ENCODE measurements around the gene RASGEF1B. TPM values are rescaled to one million over a fixed set of nuclear protein-coding genes. Genes with fewer than 3 reads are reported as not detected.

RASGEF1B gene
- total and polyA plus RNA-seq, 2 of the 13 experiments (the other 11 are each of a cell fraction or from before 2014, with no cell fraction given), result 0.04 TPM

- TF ChIP-seq, protein P1, sequence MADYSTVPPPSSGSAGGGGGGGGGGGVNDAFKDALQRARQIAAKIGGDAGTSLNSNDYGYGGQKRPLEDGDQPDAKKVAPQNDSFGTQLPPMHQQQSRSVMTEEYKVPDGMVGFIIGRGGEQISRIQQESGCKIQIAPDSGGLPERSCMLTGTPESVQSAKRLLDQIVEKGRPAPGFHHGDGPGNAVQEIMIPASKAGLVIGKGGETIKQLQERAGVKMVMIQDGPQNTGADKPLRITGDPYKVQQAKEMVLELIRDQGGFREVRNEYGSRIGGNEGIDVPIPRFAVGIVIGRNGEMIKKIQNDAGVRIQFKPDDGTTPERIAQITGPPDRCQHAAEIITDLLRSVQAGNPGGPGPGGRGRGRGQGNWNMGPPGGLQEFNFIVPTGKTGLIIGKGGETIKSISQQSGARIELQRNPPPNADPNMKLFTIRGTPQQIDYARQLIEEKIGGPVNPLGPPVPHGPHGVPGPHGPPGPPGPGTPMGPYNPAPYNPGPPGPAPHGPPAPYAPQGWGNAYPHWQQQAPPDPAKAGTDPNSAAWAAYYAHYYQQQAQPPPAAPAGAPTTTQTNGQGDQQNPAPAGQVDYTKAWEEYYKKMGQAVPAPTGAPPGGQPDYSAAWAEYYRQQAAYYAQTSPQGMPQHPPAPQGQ (CRISPR knock-in tag; IDR thresholded peaks at IDR 0.05; ENCODE audit: borderline replicate concordance), result no peak
- no peak for TF ChIP-seq FOXP4 (CRISPR knock-in tag; IDR thresholded peaks at IDR 0.05)
- no peak for TF ChIP-seq SIN3A (IDR thresholded peaks at IDR 0.05; ENCODE audit: borderline replicate concordance, low read depth, low read length)
- TF ChIP-seq SIN3B (IDR thresholded peaks at IDR 0.05; ENCODE audit: low read length), result no peak
- no peak for TF ChIP-seq RFX5 (IDR thresholded peaks at IDR 0.05; ENCODE audit: low read depth, low read length)
- peak; percentile 52; the same call in 1 of the 2 replicates for TF ChIP-seq MAFF (IDR thresholded peaks at IDR 0.05; ENCODE audit: low read depth, low read length)
- TF ChIP-seq RBAK (CRISPR knock-in tag; IDR thresholded peaks at IDR 0.05), result no peak
- TF ChIP-seq BORCS8-MEF2B (CRISPR knock-in tag; IDR thresholded peaks at IDR 0.05), result no peak
Observed at GRCh38 chr4:81508411-81509185, 36.9 kb upstream of the RASGEF1B start (continued).

GRCh38 chr4:81507530-81507929, 35.8 kb upstream of the RASGEF1B start:
- Histone ChIP-seq H3K4me3 (replicated peaks in 1 of 3; ENCODE audit: insufficient read depth in 1 of 3, low read depth in 2 of 3, low read length in 3 of 3) (no peak overlapping the region), H3K9ac (ENCODE audit: insufficient read depth, low read depth, low read length) (no peak overlapping the region), H3K27ac (ENCODE audit: extremely low read length, insufficient read depth, low read length) (no peak overlapping the region), H2AFZ (ENCODE audit: low read length) (no peak overlapping the region), H3K4me1 (ENCODE audit: insufficient read depth, low read length) (no peaks in the 10 kb centered on the region), H3K4me2 (ENCODE audit: low read depth, low read length) (no peak overlapping the region), H4K20me1 (ENCODE audit: insufficient read depth, low read length) (no peaks in the 10 kb centered on the region), H3K36me3 (replicated peaks in 1 of 2; ENCODE audit: control insufficient read depth in 1 of 2, insufficient read depth in 2 of 2, low read length in 2 of 2) (no peaks in the 10 kb centered on the region), H3K79me2 (ENCODE audit: insufficient read depth, low read length) (no peaks in the 10 kb centered on the region), H3K27me3 (ENCODE audit: control insufficient read depth in 1 of 2, insufficient read depth in 2 of 2, low read length in 2 of 2) (no peaks in the 10 kb centered on the region), H3K9me3 (ENCODE audit: low read length) (no peaks in the 10 kb centered on the region)
- WGBS (ENCODE audit: low lambda C conversion rate), result 0% methylated on average over 1 of the region's 1 CpG
- in situ Hi-C loops (cut with HindIII; ENCODE audit: extremely low pct_ligation_motif_present, low pct_unique_long_range_greater_than_20kb), result no loop called here
- intact Hi-C loops (cut with micrococcal nuclease; ENCODE audit: unreplicated experiment), result no loop called here
- FAIRE-seq (no peak), ATAC-seq (no peak), DNase-seq (ENCODE audit: low spot score) (no peak)
- CTCF ChIA-PET (ENCODE audit: low intra/inter-chr PET ratio, low total read pairs), result no interaction called here
- no TSS peak for BruUV-seq (replicated peaks)
- POLR2A ChIA-PET, result no interaction called here
- TF ChIP-seq ZNF24 (IDR thresholded peaks at IDR 0.05) (no peak), MZF1 (CRISPR knock-in tag; IDR thresholded peaks at IDR 0.05; ENCODE audit: borderline replicate concordance) (no peak), CCAR2 (optimal IDR thresholded peaks at IDR 0.05; ENCODE audit: low read depth, low read length) (no peak), CBX1 (IDR thresholded peaks at IDR 0.05; ENCODE audit: low read depth) (no peak), MEF2D (CRISPR knock-in tag; IDR thresholded peaks at IDR 0.05) (no peak), ZNF678 (CRISPR knock-in tag; IDR thresholded peaks at IDR 0.05) (no peak), FOXJ3 (CRISPR knock-in tag; IDR thresholded peaks at IDR 0.05; ENCODE audit: borderline replicate concordance) (no peak), GFI1 (CRISPR knock-in tag; IDR thresholded peaks at IDR 0.05; ENCODE audit: borderline replicate concordance) (no peak), CHD4 (IDR thresholded peaks at IDR 0.05; ENCODE audit: borderline replicate concordance, low read length) (no peak), EP300 (IDR thresholded peaks at IDR 0.05; ENCODE audit: low read depth in 2 of 2, low read length in 2 of 2) (no peak), EP300 (CRISPR knock-in tag; IDR thresholded peaks at IDR 0.05; ENCODE audit: borderline replicate concordance) (no peak)
- TF ChIP-seq, protein P2, sequence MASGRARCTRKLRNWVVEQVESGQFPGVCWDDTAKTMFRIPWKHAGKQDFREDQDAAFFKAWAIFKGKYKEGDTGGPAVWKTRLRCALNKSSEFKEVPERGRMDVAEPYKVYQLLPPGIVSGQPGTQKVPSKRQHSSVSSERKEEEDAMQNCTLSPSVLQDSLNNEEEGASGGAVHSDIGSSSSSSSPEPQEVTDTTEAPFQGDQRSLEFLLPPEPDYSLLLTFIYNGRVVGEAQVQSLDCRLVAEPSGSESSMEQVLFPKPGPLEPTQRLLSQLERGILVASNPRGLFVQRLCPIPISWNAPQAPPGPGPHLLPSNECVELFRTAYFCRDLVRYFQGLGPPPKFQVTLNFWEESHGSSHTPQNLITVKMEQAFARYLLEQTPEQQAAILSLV (CRISPR knock-in tag; IDR thresholded peaks at IDR 0.05; ENCODE audit: borderline replicate concordance), result no peak

All from HepG2 (cell line).